HG02623 (cell line): ENCODE results near the gene SOCS4.
"Not testable (repeated sequence)": the region's sequence is repeated elsewhere in the genome, so short reads cannot be mapped to it uniquely, and the experiment has no call there.

Experiments used
- ATAC-seq: cut with Tn5 transposase; IDR thresholded peaks from one replicate; pipeline ENCODE4 v1.9.1; 2021; ENCODE audit warnings: moderate library complexity; ENCODE audit not compliant: unreplicated experiment

Gene SOCS4, protein sequence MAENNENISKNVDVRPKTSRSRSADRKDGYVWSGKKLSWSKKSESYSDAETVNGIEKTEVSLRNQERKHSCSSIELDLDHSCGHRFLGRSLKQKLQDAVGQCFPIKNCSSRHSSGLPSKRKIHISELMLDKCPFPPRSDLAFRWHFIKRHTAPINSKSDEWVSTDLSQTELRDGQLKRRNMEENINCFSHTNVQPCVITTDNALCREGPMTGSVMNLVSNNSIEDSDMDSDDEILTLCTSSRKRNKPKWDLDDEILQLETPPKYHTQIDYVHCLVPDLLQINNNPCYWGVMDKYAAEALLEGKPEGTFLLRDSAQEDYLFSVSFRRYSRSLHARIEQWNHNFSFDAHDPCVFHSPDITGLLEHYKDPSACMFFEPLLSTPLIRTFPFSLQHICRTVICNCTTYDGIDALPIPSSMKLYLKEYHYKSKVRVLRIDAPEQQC

DNA sequence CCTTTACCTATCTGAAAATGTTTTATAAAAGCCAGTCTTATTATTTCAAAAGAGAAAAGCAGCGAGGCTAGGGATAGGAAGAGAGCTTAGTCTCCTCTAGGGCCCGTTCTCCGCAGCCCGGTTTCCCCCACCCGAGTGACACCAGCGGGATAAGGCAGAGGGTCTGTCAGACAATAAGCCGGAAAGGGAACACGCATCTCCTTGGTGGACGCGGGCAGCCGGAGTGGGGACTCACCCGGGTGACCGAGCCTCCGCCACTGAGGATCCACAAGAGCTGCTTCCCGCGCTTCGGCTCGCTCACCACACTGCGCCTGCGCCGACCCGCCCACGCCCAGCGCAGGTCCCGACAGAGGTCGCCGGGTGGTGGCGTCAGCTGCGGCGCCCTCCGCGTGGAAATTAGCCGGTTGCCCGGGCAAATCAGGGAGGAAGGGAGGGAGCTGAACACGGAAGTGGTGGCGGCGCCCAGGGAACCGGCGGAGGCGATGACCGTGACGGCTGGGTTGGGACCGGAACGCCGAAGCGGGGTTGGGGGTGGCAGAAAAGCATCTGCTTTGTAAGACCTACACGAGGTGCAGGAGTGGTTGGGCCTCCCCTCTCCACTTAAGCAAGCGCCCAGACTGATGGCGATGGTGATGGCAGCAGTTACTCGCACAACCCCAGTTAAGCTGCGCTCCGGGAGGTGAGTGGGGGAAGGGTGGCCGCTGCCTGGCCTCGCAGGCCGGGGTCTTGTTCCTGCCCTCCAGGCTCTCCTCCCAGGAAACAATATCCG is at the start of gene SOCS4, which contains the start of gene WDHD1:
SOCS4 (plus strand) TSS at position 444 of the 769 bp plus-strand sequence. CDS start 15,806 bp downstream, outside the sequence.
WDHD1 (minus strand) TSS at position 307 of the 769 bp plus-strand sequence. CDS start 312 bp downstream, outside the sequence.
- ATAC-seq, result peak; percentile 82

DNA sequence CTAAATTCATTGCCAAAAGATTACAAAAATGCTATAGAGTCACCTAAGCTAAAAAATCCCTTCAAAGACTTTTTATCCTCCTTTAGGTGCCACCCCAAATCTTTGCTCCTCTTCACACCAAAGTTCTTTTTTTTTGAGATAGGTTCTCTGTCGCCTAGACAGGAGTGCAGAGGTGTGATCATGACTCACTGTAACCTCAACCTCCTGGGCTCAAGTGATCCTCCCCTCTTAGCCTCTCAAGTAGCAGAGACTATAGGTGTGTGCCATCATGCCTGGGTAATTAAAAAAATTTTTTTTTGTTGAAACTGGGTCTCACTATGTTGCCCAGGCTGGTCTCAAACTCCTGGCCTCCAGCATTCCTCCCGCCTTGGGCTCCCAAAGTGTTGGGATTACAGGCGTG is 48.0 kb upstream of the SOCS4 start:
- no peak for ATAC-seq

DNA sequence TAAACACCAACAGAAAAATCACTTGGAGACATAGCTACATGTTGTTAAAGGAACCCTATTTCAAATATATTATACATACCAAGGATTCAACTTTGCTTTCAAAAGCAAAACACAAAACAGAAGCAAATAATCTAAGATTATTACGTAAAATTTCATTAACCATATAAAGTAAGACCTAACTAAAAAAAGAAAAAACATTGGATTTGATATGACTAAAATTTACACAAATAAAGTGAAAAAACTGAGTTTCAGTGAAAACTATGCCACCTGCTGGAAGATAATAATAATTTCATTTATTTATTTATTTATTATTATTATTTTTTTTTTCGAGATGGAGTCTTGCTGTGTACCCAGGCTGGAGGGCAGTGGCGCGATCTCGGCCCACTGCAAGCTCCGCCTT is 45.3 kb upstream of the SOCS4 start:
- no peak for ATAC-seq

DNA sequence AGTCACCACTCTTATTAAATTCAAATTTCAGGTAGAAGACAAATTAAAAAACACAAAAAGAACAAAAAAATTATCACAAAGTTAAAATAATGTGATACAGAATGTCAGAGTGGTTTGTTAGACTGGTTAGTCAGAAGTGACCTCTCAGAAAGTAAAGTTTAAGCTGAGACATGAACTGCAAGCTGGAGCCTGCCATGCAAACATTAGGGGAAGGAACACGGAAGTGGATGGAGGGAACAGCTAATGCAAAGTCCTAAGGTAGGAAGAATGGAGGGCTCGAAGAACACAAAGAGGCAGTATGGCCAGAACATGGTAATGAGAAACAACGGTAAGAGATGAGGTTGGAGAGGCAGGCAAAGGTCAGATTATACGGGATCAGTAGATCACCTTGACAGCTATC is 41.9 kb upstream of the SOCS4 start:
- ATAC-seq, result no peak

DNA sequence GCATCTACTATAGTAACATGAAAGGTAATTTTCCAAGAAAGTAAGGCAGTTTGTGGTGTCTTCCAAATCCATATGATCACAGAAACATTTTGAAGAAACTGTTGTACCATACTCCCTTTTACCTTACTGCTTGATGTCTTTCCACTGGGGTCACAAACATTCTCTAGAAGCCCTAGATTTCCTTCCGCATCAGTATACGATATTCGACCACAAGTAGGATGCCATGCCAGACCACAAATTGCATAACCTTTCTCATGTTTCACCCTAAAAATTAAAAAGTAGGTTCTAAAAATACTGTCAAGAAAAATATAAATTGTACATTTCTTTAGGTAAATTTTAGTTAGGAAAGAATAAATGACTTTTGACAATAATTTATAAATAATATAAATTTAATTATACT is 26.7 kb upstream of the SOCS4 start:
- no peak for ATAC-seq

DNA sequence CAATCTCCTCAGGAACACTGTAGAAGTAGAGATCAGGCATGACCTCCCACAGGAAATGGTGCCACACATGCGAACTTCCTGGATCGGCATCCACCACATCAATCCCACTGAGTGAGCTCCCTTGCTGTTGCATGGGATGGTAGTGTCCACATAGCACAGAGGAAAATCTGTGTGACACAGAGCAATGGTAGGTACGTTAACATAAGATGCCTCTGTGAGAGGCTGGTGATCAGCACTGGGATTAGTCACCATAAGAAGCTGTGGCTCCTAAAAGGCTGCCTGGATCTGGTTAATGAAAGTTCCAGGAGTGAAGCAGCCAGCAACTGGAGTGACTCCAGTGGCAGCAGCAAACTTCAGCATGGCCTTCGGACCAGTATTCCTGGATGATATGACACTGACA is 22.0 kb upstream of the SOCS4 start:
- ATAC-seq, result no peak

DNA sequence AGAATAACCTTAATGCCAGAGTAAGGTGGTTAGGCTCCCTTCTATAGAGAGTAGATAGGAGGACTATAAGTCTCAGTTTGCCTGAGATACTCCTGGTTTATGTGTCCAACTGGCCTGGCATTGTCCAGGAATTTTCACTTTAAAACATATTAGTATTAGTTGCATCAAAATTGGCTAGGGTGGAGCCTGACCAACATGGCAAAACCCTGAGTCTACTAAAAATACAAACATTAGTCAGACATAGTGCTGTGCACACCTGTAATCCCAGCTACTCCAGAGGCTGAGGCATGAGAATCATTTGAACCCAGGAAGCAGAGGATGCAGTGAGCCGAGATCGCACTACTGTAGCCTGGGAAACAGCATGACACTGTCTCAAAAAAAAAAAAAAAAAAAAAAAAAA is 12.0 kb upstream of the SOCS4 start:
- no peak for ATAC-seq

DNA sequence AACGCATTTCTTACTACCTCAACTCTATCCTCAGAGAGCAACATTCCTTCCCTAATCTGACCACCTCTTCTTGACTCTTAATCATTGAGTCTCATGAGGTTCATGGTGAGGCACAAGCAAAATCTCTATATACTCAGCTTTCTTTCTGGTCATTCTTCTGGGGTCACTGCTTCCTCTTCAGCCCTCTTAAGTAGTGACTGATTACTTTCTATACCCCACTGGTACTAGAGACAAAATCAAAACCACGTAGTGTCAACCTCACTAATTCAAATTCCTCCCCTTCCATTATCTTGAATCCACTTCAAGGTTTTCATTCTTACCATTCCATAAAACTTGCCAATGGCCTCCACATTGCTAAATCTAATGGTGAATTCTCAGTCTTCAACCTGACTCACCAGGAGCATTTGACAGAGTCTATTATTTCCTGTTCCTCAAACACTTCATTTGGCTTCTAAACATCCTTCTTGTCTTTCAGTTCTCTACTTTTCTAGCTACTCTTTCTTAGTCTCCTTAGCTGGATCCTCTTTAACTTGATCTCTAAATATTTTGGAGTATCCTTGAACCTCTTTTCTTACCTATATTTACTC is 7.0 kb upstream of the SOCS4 start:
- ATAC-seq, result no peak

DNA sequence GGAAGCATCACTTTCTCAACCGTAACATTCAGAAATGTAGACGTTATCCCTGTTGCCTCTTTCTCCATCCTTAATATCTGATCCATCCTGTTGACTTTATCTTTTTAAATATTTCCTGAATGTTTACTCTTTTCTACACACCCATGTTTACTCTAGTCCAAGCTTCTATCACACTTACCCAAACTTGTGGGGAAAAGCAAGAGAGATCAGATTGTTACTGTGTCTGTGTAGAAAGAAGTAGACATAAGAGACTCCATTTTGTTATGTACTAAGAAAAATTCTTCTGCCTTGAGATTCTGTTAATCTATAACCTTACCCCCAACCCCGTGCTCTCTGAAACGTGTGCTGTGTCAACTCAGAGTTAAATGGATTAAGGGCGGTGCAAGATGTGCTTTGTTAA is 2.7 kb upstream of the SOCS4 start:
- ATAC-seq, result not testable (repeated sequence)

DNA sequence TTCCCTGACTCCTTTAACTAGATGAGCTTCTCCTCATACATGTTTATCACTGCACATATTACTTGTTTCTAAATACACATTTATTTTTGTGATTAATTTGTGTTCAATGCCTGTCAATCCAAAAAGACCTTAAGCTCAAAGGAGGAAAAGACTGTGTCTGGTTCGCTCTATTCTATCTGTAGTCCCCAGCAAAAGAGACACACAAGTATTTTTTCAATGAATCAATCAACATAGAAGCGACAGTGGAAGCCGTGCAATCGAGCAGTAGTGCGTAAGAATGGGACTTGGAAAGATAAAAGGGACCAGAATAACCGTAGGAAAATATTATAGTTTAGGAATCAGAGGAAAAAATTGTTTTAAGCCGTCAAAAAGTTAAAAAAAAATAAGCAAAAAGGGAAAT is 1.1 kb upstream of the SOCS4 start:
- ATAC-seq, result no peak

DNA sequence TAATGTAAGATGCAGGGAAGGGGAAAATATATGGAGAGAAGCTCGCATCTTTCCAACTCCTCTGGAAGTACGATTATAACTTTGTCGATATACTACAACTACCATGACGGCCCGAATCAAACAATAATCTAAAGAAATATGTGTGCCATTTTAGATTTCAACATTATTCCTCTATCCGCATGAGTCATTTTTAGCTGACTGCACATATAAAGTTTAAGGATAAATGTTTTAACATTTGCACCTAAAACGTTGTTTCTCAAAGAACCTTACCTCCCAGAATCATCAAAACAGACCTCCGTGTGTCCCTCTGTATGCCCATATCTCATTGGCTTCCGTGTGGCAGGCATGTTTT is 619 bp upstream of the SOCS4 start:
- ATAC-seq, result no peak

DNA sequence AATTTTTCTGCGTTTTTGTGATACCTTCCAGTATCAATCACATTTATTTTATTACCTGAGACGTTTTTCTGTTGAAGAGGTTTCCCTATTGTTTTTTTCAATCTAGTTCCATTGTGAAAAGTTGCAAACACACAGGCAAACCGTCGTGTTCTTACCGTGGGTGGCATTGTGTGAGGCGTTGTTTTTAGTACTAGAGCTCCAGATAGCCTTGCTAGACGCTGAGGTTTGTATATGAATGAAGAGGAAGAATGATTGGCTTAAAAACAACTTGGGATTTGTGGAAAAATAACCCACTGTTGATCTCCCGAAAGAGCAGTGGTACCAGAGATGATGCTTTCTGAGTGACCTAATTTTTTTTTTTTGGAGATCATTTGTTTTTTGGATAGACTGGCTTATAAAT is 1.0 kb downstream of the SOCS4 start:
- ATAC-seq, result no peak

DNA sequence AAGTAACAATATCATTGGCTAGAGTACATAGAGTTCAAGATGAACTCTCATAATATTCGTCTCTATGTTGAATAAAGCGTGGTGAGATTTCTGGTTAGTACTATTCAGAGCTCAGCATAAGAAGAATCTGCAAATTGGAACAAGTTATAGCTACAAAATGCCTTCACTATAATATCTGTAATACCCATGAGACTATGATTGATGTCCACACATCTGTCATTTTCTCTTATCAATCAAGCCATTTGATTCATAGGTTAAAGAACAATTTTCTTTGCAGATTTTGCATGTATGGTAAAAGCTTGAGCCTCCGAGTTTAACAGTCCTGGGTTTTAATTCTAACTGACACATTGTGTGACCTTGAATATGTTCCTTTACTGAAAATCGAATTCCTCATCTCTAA is 1.4 kb downstream of the SOCS4 start:
- ATAC-seq, result no peak

DNA sequence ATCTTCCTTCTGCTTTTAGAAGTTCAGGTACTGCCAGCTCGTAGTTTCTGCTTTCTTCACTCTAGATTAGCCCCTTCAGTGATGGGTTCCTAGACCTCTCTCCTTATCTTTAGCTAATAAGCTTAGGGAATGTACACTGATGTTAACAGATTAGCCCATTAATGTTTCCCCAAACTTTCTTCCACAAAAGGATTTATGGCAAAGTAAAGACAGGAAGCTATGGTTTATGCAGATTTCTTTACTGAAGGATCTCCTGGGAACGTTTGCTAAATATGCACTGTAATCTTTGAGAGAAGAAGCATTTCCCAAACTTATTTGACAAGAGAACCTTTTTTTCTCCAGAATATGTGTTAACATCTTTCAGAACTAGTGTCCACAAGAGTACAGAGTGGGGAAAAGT is 4.2 kb downstream of the SOCS4 start:
- no peak for ATAC-seq

DNA sequence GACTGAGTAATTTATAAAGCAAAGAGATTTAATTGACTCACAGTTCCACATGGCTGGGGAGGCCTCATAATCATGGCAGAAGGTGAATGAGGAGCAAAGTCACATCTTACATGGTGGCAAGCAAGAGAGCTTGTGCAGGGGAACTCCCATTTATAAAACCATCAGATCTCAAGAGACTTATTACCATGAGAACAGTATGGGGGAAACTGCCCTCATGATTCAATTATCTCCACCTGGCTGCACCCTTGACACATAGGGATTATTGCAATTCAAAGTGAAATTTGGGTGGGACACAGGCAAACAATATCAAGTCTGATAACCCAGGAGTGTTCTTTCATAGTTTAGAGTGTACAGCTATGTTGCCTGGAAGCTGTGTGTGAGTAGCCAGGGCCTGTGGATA is 11.0 kb downstream of the SOCS4 start:
- ATAC-seq, result not testable (repeated sequence)

DNA sequence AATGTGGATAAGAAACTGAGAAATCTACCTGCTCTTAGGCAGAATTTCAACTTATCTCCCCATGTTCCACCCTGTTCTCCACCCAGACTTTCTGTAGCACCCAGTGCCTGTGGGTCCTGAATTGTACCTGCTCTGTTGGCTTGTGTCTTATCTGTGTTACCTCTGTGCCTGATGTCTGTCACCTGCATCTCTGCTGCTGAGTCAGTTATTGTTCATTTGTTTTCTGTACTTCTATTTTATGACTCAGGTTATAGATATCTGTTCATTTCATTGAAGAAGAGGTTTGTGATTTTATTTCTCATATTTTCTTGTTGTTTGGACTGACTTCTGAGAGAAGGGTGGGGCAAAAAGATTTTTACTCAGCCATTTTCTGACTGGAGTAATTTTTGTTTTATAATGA is 11.7 kb downstream of the SOCS4 start:
- ATAC-seq, result no peak

DNA sequence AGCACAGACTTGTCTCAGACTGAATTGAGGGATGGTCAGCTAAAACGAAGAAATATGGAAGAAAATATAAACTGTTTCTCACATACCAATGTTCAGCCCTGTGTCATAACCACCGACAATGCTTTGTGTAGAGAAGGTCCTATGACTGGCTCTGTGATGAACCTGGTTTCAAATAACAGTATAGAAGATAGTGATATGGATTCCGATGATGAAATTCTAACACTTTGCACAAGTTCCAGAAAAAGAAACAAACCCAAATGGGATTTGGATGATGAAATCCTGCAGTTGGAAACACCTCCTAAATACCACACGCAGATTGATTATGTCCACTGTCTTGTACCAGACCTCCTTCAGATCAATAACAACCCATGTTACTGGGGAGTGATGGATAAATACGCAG is 16.5 kb downstream of the SOCS4 start:
- ATAC-seq, result no peak

DNA sequence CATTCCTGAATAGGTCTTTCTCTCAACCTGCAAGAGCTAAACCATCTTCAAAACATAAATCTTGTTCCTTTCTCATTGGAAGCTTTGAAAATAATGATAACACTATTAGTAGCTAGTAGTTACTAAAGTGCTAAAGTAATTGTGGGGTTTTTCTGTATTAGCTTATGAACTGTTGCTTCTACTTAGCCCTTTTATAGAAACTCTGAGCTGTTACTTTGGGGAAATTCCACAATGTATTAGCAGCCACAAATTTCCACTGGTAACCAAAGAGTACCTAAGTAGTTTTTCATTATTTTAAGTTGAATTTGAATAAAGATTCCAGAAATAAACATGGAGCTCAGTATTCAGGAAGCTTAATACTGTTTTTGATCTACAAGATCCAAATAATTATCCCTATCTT is 18.1 kb downstream of the SOCS4 start:
- no peak for ATAC-seq

DNA sequence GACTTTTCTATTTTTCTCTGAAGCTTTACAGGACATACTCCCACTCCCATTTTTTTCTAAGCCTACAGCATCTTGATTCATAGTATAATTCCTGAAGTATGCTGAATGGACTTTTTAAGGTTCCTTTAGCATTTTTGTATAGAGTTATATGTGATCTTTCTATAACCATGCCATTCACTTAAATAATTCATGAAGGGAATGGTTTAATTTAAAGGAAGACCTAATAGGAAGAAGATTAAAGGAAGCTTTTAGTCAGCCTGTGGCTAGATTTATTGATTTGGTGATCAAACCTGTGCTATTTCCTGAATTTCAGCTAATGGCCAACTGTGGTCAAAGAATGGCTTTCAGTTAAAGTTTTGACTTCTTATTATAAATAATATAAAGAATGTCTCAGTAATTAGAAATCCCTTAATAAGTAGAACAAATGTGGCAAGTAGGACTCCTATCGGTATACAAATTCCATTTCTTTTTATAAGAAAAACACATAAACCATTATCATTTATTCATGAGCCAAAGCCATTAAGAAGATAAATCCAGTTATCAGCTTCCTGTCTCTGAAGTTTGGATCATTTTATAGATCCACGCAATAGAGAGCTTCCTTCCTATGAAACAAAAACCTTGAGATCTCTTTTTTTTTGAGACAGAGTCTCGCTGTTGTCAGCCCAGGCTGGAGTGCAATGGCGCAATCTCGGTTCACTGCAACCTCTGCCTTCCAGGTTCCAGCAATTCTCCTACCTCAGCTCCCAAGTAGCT is 20.4 kb downstream of the SOCS4 start:
- no peak for ATAC-seq

DNA sequence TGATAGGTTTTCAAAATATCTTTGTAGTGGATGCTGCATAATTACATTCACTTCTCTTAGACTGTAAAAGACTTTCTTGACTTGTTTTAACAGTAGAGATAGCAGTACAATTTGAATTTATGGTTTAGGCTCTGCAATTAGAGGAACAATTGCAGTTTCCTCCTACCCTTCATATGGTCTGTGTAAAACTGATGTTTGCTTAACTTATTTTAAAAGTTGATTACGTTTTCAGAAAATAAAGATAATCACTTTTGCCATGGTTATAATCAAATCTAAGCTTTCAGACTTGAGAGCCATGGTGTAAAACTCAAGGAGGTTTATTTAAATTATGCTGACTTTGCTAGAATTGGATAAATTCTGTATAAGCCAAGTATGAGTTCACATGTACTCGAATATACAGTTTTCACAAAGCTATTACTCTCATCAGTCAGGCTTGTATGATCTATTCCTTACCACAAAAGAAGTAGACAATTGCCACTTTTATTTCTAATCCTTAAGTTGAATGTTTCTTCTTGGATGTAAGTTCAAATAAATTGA is 21.9 kb downstream of the SOCS4 start:
- ATAC-seq, result no peak

DNA sequence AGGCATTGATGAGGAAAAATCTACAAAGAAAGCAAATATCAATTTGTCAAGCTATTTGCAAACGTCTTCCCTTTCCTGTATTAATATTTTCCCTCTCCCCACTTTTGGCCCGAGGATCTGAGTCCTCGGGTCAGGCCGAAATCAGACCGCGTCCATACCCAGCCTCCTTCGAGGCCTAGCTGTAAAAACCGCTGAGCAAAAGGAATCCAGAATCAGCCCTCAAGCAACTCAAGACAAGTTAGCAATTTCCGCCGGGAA is 24.1 kb downstream of the SOCS4 start:
- peak; percentile 24 for ATAC-seq
